ENCODE measurements around the gene EGR1.

EGR1 gene

DNA sequence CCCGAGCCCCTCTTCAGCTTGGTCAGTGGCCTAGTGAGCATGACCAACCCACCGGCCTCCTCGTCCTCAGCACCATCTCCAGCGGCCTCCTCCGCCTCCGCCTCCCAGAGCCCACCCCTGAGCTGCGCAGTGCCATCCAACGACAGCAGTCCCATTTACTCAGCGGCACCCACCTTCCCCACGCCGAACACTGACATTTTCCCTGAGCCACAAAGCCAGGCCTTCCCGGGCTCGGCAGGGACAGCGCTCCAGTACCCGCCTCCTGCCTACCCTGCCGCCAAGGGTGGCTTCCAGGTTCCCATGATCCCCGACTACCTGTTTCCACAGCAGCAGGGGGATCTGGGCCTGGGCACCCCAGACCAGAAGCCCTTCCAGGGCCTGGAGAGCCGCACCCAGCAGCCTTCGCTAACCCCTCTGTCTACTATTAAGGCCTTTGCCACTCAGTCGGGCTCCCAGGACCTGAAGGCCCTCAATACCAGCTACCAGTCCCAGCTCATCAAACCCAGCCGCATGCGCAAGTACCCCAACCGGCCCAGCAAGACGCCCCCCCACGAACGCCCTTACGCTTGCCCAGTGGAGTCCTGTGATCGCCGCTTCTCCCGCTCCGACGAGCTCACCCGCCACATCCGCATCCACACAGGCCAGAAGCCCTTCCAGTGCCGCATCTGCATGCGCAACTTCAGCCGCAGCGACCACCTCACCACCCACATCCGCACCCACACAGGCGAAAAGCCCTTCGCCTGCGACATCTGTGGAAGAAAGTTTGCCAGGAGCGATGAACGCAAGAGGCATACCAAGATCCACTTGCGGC is 1.8 kb downstream of the EGR1 start:
- H3K9ac ChIP-seq (ENCODE audit: low read length) = no peak overlapping the region
- H3K36me3 ChIP-seq (ENCODE audit: insufficient read depth, low read length) = no peaks in the 10 kb centered on the region
- no peak overlapping the region for H3K4me2 ChIP-seq (ENCODE audit: low read length)
- TF ChIP-seq, protein P1, sequence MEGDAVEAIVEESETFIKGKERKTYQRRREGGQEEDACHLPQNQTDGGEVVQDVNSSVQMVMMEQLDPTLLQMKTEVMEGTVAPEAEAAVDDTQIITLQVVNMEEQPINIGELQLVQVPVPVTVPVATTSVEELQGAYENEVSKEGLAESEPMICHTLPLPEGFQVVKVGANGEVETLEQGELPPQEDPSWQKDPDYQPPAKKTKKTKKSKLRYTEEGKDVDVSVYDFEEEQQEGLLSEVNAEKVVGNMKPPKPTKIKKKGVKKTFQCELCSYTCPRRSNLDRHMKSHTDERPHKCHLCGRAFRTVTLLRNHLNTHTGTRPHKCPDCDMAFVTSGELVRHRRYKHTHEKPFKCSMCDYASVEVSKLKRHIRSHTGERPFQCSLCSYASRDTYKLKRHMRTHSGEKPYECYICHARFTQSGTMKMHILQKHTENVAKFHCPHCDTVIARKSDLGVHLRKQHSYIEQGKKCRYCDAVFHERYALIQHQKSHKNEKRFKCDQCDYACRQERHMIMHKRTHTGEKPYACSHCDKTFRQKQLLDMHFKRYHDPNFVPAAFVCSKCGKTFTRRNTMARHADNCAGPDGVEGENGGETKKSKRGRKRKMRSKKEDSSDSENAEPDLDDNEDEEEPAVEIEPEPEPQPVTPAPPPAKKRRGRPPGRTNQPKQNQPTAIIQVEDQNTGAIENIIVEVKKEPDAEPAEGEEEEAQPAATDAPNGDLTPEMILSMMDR (IDR thresholded peaks at IDR 0.05; ENCODE audit: low read length) = no peak
- no peaks in the 10 kb centered on the region for H3K9me3 ChIP-seq (ENCODE audit: low read length)
- H3K9me2 ChIP-seq (ENCODE audit: low read depth, low read length) = no peaks in the 10 kb centered on the region
- no peaks in the 10 kb centered on the region for H3F3A ChIP-seq (ENCODE audit: insufficient read depth, low read length)
- no peaks in the 10 kb centered on the region for H3K27me3 ChIP-seq (ENCODE audit: insufficient read depth, low read length)
- no peaks in the 10 kb centered on the region for H4K20me1 ChIP-seq (ENCODE audit: insufficient read depth, low read length)
- H3K79me2 ChIP-seq (ENCODE audit: insufficient read depth, low read length) = no peaks in the 10 kb centered on the region
- no peak overlapping the region for H3K27ac ChIP-seq (ENCODE audit: low read depth, low read length, poor library complexity, severe bottlenecking)
- no peak overlapping the region for H3K4me3 ChIP-seq (ENCODE audit: low read depth, low read length, poor library complexity, severe bottlenecking)
- peaks cover 16% of the 10 kb centered on the region for H3K4me1 ChIP-seq (ENCODE audit: insufficient read depth, low read length, severe bottlenecking)
- H2AFZ ChIP-seq (ENCODE audit: low read length) = no peak overlapping the region

DNA sequence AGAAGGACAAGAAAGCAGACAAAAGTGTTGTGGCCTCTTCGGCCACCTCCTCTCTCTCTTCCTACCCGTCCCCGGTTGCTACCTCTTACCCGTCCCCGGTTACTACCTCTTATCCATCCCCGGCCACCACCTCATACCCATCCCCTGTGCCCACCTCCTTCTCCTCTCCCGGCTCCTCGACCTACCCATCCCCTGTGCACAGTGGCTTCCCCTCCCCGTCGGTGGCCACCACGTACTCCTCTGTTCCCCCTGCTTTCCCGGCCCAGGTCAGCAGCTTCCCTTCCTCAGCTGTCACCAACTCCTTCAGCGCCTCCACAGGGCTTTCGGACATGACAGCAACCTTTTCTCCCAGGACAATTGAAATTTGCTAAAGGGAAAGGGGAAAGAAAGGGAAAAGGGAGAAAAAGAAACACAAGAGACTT is 2.4 kb downstream of the EGR1 start:
- Histone ChIP-seq H3K9ac (ENCODE audit: low read length) (no peak overlapping the region), H3K27ac (ENCODE audit: low read depth, low read length, poor library complexity, severe bottlenecking) (no peak overlapping the region), H3K4me3 (ENCODE audit: low read depth, low read length, poor library complexity, severe bottlenecking) (no peak overlapping the region), H3K79me2 (ENCODE audit: insufficient read depth, low read length) (no peaks in the 10 kb centered on the region), H4K20me1 (ENCODE audit: insufficient read depth, low read length) (no peaks in the 10 kb centered on the region), H3K4me2 (ENCODE audit: low read length) (no peak overlapping the region), H3F3A (ENCODE audit: insufficient read depth, low read length) (no peaks in the 10 kb centered on the region), H3K9me3 (ENCODE audit: low read length) (no peaks in the 10 kb centered on the region), H3K27me3 (ENCODE audit: insufficient read depth, low read length) (no peaks in the 10 kb centered on the region), H2AFZ (ENCODE audit: low read length) (no peak overlapping the region), H3K4me1 (ENCODE audit: insufficient read depth, low read length, severe bottlenecking) (peaks cover 16% of the 10 kb centered on the region), H3K36me3 (ENCODE audit: insufficient read depth, low read length) (no peaks in the 10 kb centered on the region), H3K9me2 (ENCODE audit: low read depth, low read length) (no peaks in the 10 kb centered on the region)
- TF ChIP-seq EZH2 (IDR thresholded peaks at IDR 0.05; ENCODE audit: borderline replicate concordance, low read length) = no peak
- TF ChIP-seq, protein P1 (IDR thresholded peaks at IDR 0.05; ENCODE audit: low read length) = no peak

DNA sequence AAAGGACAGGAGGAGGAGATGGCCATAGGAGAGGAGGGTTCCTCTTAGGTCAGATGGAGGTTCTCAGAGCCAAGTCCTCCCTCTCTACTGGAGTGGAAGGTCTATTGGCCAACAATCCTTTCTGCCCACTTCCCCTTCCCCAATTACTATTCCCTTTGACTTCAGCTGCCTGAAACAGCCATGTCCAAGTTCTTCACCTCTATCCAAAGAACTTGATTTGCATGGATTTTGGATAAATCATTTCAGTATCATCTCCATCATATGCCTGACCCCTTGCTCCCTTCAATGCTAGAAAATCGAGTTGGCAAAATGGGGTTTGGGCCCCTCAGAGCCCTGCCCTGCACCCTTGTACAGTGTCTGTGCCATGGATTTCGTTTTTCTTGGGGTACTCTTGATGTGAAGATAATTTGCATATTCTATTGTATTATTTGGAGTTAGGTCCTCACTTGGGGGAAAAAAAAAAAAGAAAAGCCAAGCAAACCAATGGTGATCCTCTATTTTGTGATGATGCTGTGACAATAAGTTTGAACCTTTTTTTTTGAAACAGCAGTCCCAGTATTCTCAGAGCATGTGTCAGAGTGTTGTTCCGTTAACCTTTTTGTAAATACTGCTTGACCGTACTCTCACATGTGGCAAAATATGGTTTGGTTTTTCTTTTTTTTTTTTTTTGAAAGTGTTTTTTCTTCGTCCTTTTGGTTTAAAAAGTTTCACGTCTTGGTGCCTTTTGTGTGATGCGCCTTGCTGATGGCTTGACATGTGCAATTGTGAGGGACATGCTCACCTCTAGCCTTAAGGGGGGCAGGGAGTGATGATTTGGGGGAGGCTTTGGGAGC is 3.1 kb downstream of the EGR1 start:
- Histone ChIP-seq H3K9ac (ENCODE audit: low read length) (no peak overlapping the region), H3K79me2 (ENCODE audit: insufficient read depth, low read length) (no peaks in the 10 kb centered on the region), H3K9me3 (ENCODE audit: low read length) (no peaks in the 10 kb centered on the region), H3K36me3 (ENCODE audit: insufficient read depth, low read length) (no peaks in the 10 kb centered on the region), H2AFZ (ENCODE audit: low read length) (no peak overlapping the region), H3K27me3 (ENCODE audit: insufficient read depth, low read length) (no peaks in the 10 kb centered on the region), H3K4me3 (ENCODE audit: low read depth, low read length, poor library complexity, severe bottlenecking) (no peak overlapping the region), H4K20me1 (ENCODE audit: insufficient read depth, low read length) (no peaks in the 10 kb centered on the region), H3K4me1 (ENCODE audit: insufficient read depth, low read length, severe bottlenecking) (peaks cover 13% of the 10 kb centered on the region), H3K4me2 (ENCODE audit: low read length) (no peak overlapping the region), H3K27ac (ENCODE audit: low read depth, low read length, poor library complexity, severe bottlenecking) (no peak overlapping the region), H3F3A (ENCODE audit: insufficient read depth, low read length) (no peaks in the 10 kb centered on the region), H3K9me2 (ENCODE audit: low read depth, low read length) (no peaks in the 10 kb centered on the region)
- TF ChIP-seq, protein P1 (IDR thresholded peaks at IDR 0.05; ENCODE audit: low read length) = no peak
- no peak for TF ChIP-seq EZH2 (IDR thresholded peaks at IDR 0.05; ENCODE audit: borderline replicate concordance, low read length)
